ENCODE results near the gene PRPS1L1. TPM values are rescaled to one million over a fixed set of nuclear protein-coding genes. Genes with fewer than 3 reads are reported as not detected.

Gene PRPS1L1
- polyA plus RNA-seq, 1 donor, result not detected

- Histone ChIP-seq H3K4me1 (ENCODE audit: control insufficient read depth, insufficient read depth, low read length) (no peaks in the 10 kb centered on the region), H3K27me3 (ENCODE audit: control insufficient read depth, insufficient read depth, low read length) (no peaks in the 10 kb centered on the region), H3K4me3 (ENCODE audit: low read length) (no peak overlapping the region), H3K27ac (ENCODE audit: low read length) (no peak overlapping the region), H3K9me3 (ENCODE audit: control insufficient read depth, low read depth, low read length) (no peaks in the 10 kb centered on the region), H3K36me3 (ENCODE audit: control insufficient read depth, insufficient read depth, low read length) (no peaks in the 10 kb centered on the region)
- no peak for DNase-seq
- WGBS (ENCODE audit: insufficient coverage, low lambda C conversion rate), result no CpG with 5 or more reads among the region's 3 CpGs
These were observed 36.9 kb downstream of the PRPS1L1 start for GRCh38 chr7:17990761-17991160.

- Histone ChIP-seq H3K4me3 (ENCODE audit: low read length) (no peak overlapping the region), H3K27me3 (ENCODE audit: control insufficient read depth, insufficient read depth, low read length) (no peaks in the 10 kb centered on the region), H3K4me1 (ENCODE audit: control insufficient read depth, insufficient read depth, low read length) (no peaks in the 10 kb centered on the region), H3K9me3 (ENCODE audit: control insufficient read depth, low read depth, low read length) (no peaks in the 10 kb centered on the region), H3K27ac (ENCODE audit: low read length) (no peak overlapping the region), H3K36me3 (ENCODE audit: control insufficient read depth, insufficient read depth, low read length) (no peaks in the 10 kb centered on the region)
- peak; percentile 16 to 22 for DNase-seq
- 71% methylated on average over 1 of the region's 5 CpGs for whole genome bisulfite sequencing (ENCODE audit: insufficient coverage, low lambda C conversion rate)
These were observed 38.1 kb downstream of the PRPS1L1 start for GRCh38 chr7:17989546-17989945.

GRCh38 chr7:17988858-17989257 lies 38.8 kb downstream of the PRPS1L1 start:
- Histone ChIP-seq H3K27ac (ENCODE audit: low read length) (no peak overlapping the region), H3K4me3 (ENCODE audit: low read length) (no peak overlapping the region), H3K36me3 (ENCODE audit: control insufficient read depth, insufficient read depth, low read length) (no peaks in the 10 kb centered on the region), H3K27me3 (ENCODE audit: control insufficient read depth, insufficient read depth, low read length) (no peaks in the 10 kb centered on the region), H3K4me1 (ENCODE audit: control insufficient read depth, insufficient read depth, low read length) (no peaks in the 10 kb centered on the region), H3K9me3 (ENCODE audit: control insufficient read depth, low read depth, low read length) (no peaks in the 10 kb centered on the region)
- DNase-seq, result no peak
- WGBS (ENCODE audit: insufficient coverage, low lambda C conversion rate), result 100% methylated on average over 2 of the region's 6 CpGs

DNA sequence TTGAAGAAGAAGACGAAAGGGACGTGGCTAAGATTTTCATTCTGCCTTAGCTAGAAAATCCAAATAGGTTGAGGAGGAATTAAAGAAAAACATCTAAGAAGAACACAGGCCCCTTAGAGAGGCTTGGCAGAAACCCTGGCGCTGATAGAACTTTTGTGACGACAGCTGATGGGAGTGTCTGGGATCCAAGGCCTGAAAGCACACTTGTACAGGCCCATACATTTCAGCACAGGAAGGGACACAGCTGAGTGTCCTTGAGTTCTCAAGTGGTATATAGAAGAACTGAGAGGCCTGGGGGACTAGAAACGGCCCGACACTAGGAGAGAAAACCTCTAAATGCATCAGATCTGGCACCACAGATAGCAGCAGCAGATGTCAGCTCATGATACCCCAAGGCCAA lies 39.5 kb downstream of the PRPS1L1 start:
- H3K36me3 ChIP-seq (ENCODE audit: control insufficient read depth, insufficient read depth, low read length), result no peaks in the 10 kb centered on the region
- H3K27ac ChIP-seq (ENCODE audit: low read length), result no peak overlapping the region
- H3K9me3 ChIP-seq (ENCODE audit: control insufficient read depth, low read depth, low read length), result no peaks in the 10 kb centered on the region
- no peaks in the 10 kb centered on the region for H3K27me3 ChIP-seq (ENCODE audit: control insufficient read depth, insufficient read depth, low read length)
- peak; percentile 14 to 29 for DNase-seq
- no peaks in the 10 kb centered on the region for H3K4me1 ChIP-seq (ENCODE audit: control insufficient read depth, insufficient read depth, low read length)
- no peak overlapping the region for H3K4me3 ChIP-seq (ENCODE audit: low read length)
- WGBS (ENCODE audit: insufficient coverage, low lambda C conversion rate), result 86% methylated on average over 2 of the region's 6 CpGs

GRCh38 chr7:17986851-17987250 lies 40.8 kb downstream of the PRPS1L1 start:
- Histone ChIP-seq H3K9me3 (ENCODE audit: control insufficient read depth, low read depth, low read length) (no peaks in the 10 kb centered on the region), H3K36me3 (ENCODE audit: control insufficient read depth, insufficient read depth, low read length) (no peaks in the 10 kb centered on the region), H3K27ac (ENCODE audit: low read length) (no peak overlapping the region), H3K4me3 (ENCODE audit: low read length) (no peak overlapping the region), H3K4me1 (ENCODE audit: control insufficient read depth, insufficient read depth, low read length) (no peaks in the 10 kb centered on the region), H3K27me3 (ENCODE audit: control insufficient read depth, insufficient read depth, low read length) (no peaks in the 10 kb centered on the region)
- peak in 1 of 2 donors; percentile 58 for DNase-seq
- WGBS (ENCODE audit: insufficient coverage, low lambda C conversion rate), result no CpG with 5 or more reads among the region's 1 CpG

GRCh38 chr7:17985473-17986239 lies 42.0 kb downstream of the PRPS1L1 start:
- Histone ChIP-seq H3K36me3 (ENCODE audit: control insufficient read depth, insufficient read depth, low read length) (no peaks in the 10 kb centered on the region), H3K27ac (ENCODE audit: low read length) (no peak overlapping the region), H3K9me3 (ENCODE audit: control insufficient read depth, low read depth, low read length) (no peaks in the 10 kb centered on the region), H3K27me3 (ENCODE audit: control insufficient read depth, insufficient read depth, low read length) (no peaks in the 10 kb centered on the region), H3K4me3 (ENCODE audit: low read length) (no peak overlapping the region), H3K4me1 (ENCODE audit: control insufficient read depth, insufficient read depth, low read length) (no peaks in the 10 kb centered on the region)
- peak in 1 of 2 donors; percentile 20 for DNase-seq
- 100% methylated on average over 1 of the region's 6 CpGs for WGBS (ENCODE audit: insufficient coverage, low lambda C conversion rate)

GRCh38 chr7:17984288-17984687 lies 43.4 kb downstream of the PRPS1L1 start:
- Histone ChIP-seq H3K9me3 (ENCODE audit: control insufficient read depth, low read depth, low read length) (no peaks in the 10 kb centered on the region), H3K4me1 (ENCODE audit: control insufficient read depth, insufficient read depth, low read length) (no peaks in the 10 kb centered on the region), H3K36me3 (ENCODE audit: control insufficient read depth, insufficient read depth, low read length) (no peaks in the 10 kb centered on the region), H3K27ac (ENCODE audit: low read length) (no peak overlapping the region), H3K4me3 (ENCODE audit: low read length) (no peak overlapping the region), H3K27me3 (ENCODE audit: control insufficient read depth, insufficient read depth, low read length) (no peaks in the 10 kb centered on the region)
- no CpG with 5 or more reads among the region's 1 CpG for WGBS (ENCODE audit: insufficient coverage, low lambda C conversion rate)
- no peak for DNase-seq

DNA sequence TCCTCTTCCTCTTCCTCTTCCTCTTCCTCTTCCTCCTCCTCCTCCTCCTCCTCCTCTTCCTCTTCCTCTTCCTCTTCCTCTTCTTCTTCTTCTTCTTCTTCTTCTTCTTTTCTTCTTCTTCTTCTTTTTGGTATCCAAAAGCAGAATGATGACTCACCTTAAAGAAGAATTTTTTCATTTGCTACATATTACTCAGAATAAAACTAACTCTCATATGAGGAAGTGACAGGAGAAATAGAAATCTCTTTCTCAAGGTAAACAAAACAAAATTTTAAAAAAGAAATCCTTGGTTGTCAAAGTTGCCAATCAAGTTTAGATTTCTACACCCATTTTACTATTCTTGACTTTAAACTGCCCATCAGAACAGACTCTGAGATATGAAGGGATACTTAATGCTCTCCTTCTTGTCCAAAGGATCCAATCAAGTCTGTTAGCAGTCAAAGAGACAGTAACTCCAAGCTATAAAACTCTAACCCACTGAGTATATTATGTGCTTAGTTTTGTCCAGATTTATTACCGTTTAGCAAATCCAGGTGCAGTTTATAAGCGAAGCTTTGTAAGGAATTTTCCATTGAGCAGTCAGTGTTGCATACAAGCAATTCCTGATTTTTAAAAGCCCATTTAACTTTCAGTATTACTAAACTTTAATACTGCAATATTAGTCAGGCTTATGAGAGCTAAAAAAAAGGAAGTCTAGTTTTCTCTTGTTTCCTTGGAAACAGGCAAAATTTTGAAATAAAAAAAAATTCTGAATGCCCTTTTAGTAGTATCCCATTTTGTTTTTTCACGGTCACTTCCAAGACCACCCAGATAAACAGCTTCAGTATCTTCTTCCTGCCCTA lies 44.2 kb downstream of the PRPS1L1 start:
- Histone ChIP-seq H3K4me1 (ENCODE audit: control insufficient read depth, insufficient read depth, low read length) (no peaks in the 10 kb centered on the region), H3K36me3 (ENCODE audit: control insufficient read depth, insufficient read depth, low read length) (no peaks in the 10 kb centered on the region), H3K9me3 (ENCODE audit: control insufficient read depth, low read depth, low read length) (no peaks in the 10 kb centered on the region), H3K4me3 (ENCODE audit: low read length) (no peak overlapping the region), H3K27ac (ENCODE audit: low read length) (no peak overlapping the region), H3K27me3 (ENCODE audit: control insufficient read depth, insufficient read depth, low read length) (no peaks in the 10 kb centered on the region)
- WGBS (ENCODE audit: insufficient coverage, low lambda C conversion rate), result 90% methylated on average over 2 of the region's 3 CpGs
- no peak for DNase-seq

DNA sequence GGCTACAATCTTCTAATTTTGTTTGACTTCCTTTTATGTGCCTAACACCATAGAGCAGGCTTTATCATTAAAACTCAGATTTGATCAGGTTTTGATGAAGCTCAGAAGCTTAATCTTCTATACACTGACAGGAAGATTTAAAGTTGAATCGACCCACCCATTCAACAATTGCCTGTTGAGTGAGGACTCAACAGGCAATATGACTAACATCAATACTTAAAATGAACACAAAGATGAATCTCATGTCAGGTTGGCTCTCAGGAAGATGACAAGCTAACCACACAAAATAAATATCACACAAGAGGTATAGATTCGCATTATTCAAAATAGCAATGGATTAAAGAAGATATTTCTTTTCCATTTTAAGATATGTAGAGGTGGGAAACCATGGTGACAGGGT lies 50.7 kb downstream of the PRPS1L1 start:
- H3K4me1 ChIP-seq (ENCODE audit: control insufficient read depth, insufficient read depth, low read length), result no peaks in the 10 kb centered on the region
- no peaks in the 10 kb centered on the region for H3K36me3 ChIP-seq (ENCODE audit: control insufficient read depth, insufficient read depth, low read length)
- no peaks in the 10 kb centered on the region for H3K9me3 ChIP-seq (ENCODE audit: control insufficient read depth, low read depth, low read length)
- no peak overlapping the region for H3K27ac ChIP-seq (ENCODE audit: low read length)
- DNase-seq, result no peak
- WGBS (ENCODE audit: insufficient coverage, low lambda C conversion rate), result 100% methylated on average over 1 of the region's 2 CpGs
- no peak overlapping the region for H3K4me3 ChIP-seq (ENCODE audit: low read length)
- no peaks in the 10 kb centered on the region for H3K27me3 ChIP-seq (ENCODE audit: control insufficient read depth, insufficient read depth, low read length)

Data from large intestine (tissue), 3 donors.